SK-N-SH (cell line): ENCODE measurements around the gene P3R3URF. TPM values are rescaled to one million over a fixed set of nuclear protein-coding genes. Genes with fewer than 3 reads are reported as not detected.

Experiments used
- CTCF ChIA-PET: fragments of 300-600, 350-600 bp; formaldehyde crosslinking; extraction: SDS; loops from one replicate; lab custom pipeline; 2021; lab: Yijun Ruan, JAX
- POLR2A ChIA-PET: fragments of 350-600 bp; sonication (Branson Sonifier 250); formaldehyde crosslinking; extraction: SDS; loops from one replicate; lab custom pipeline; 2020; ENCODE audit warnings: antibody characterized with exemption, inconsistent platforms; lab: Yijun Ruan, JAX
- DNase-seq: peaks from one replicate; pipeline ENCODE4 v3.0.0; 2012
- H2AFZ ChIP-seq: fragments of 200-600 bp; sonication (generic); 2 replicates; pipeline ENCODE4 v1.8.1; 2016; ENCODE audit warnings: antibody characterized with exemption, mild to moderate bottlenecking, low read depth
- H3F3A ChIP-seq: fragments of 200-600 bp; sonication (generic); replicated peaks from 2 replicates; pipeline ENCODE3; 2016; ENCODE audit warnings: antibody characterized with exemption, mild to moderate bottlenecking; ENCODE audit not compliant: insufficient read depth
- H3K27ac ChIP-seq, 2 experiments: fragments of 200-500 bp in 1 of 2; fragments of 200-600 bp in 1 of 2; sonication (Bioruptor generic) in 1 of 2; sonication (generic), shearing (Covaris generic) in 1 of 2; 2 replicates each; pipeline versions ENCODE4 v1.5.1 to v1.6.1; 2014 to 2016; ENCODE audit warnings: low read depth in 2 of 2, inconsistent platforms in 1 of 2, low read length in 1 of 2, mild to moderate bottlenecking in 1 of 2, mixed read lengths in 1 of 2
- H3K27me3 ChIP-seq: fragments of 200-600 bp; sonication (generic), shearing (Covaris generic); 2 replicates; pipeline ENCODE4 v1.6.1; 2016; ENCODE audit warnings: mixed run types; ENCODE audit not compliant: insufficient read depth
- H3K36me3 ChIP-seq, 2 experiments: fragments of 200-500 bp in 1 of 2; fragments of 200-600 bp in 1 of 2; sonication (Bioruptor generic) in 1 of 2; sonication (generic) in 1 of 2; replicated peaks in 1 of 2; 2 replicates each; pipeline versions ENCODE3 to v1.5.1; 2014 to 2016; ENCODE audit warnings: low read length in 1 of 2, mild to moderate bottlenecking in 1 of 2; ENCODE audit not compliant: insufficient read depth in 2 of 2, control insufficient read depth in 1 of 2
- H3K4me1 ChIP-seq, 2 experiments: fragments of 200-500 bp in 1 of 2; fragments of 200-600 bp in 1 of 2; sonication (Bioruptor generic) in 1 of 2; sonication (generic), shearing (Covaris generic) in 1 of 2; 2 replicates each; pipeline versions ENCODE4 v1.5.1 to v1.6.1; 2014 to 2016; ENCODE audit warnings: low read depth in 1 of 2, low read length in 1 of 2, mixed run types in 1 of 2; ENCODE audit not compliant: insufficient read depth in 2 of 2, control insufficient read depth in 1 of 2
- H3K4me2 ChIP-seq: fragments of 200-600 bp; sonication (generic), shearing (Covaris generic); 2 replicates; pipeline ENCODE4 v1.6.1; 2017; ENCODE audit warnings: mixed run types
- H3K4me3 ChIP-seq, 2 experiments: fragments of 200-500 bp in 1 of 2; fragments of 200-600 bp in 1 of 2; sonication (Bioruptor generic) in 1 of 2; sonication (generic), shearing (Covaris generic) in 1 of 2; 2 replicates each; pipeline versions ENCODE4 v1.5.1 to v1.8.1; 2014 to 2016; ENCODE audit warnings: low read depth in 2 of 2, inconsistent platforms in 1 of 2, low read length in 1 of 2, mild to moderate bottlenecking in 1 of 2, mixed read lengths in 1 of 2, moderate library complexity in 1 of 2
- H3K79me2 ChIP-seq: fragments of 200-600 bp; sonication (generic); 2 replicates; pipeline ENCODE4 v1.8.1; 2017; ENCODE audit warnings: mild to moderate bottlenecking; ENCODE audit not compliant: insufficient read depth
- H3K9ac ChIP-seq: fragments of 200-600 bp; sonication (generic); 2 replicates; pipeline ENCODE4 v1.6.1; 2017; ENCODE audit warnings: mixed run types
- H3K9me2 ChIP-seq: fragments of 200-600 bp; sonication (generic); 2 replicates; pipeline ENCODE4 v1.6.1; 2017; ENCODE audit warnings: mixed run types
- H3K9me3 ChIP-seq: fragments of 200-600 bp; sonication (generic); 2 replicates; pipeline ENCODE4 v1.6.1; 2017; ENCODE audit warnings: mixed run types, mild to moderate bottlenecking, moderate library complexity
- H4K20me1 ChIP-seq: fragments of 200-600 bp; sonication (generic); 2 replicates; pipeline ENCODE4 v1.6.1; 2017; ENCODE audit warnings: mild to moderate bottlenecking, mixed run types; ENCODE audit not compliant: insufficient read depth
- CHD2 ChIP-seq: fragments of 150-350 bp; IDR thresholded peaks from 2 replicates; pipeline ENCODE4 v1.6.1; 2018; ENCODE audit warnings: low read length; ENCODE audit not compliant: partially characterized antibody
- EP300 ChIP-seq, 2 experiments: IDR thresholded peaks; 2 replicates each; pipeline versions ENCODE4 v1.4.0 to v1.6.1; 2012; ENCODE audit warnings: borderline replicate concordance in 1 of 2, low read depth in 1 of 2, low read length in 1 of 2
- EZH2phosphoT487 ChIP-seq: fragments of 200-600 bp; sonication (generic); IDR thresholded peaks from 2 replicates; pipeline ENCODE4 v1.6.1; 2017; ENCODE audit warnings: low read depth, mixed run types, mild to moderate bottlenecking, antibody characterized with exemption, moderate library complexity, borderline replicate concordance
- FOSL2 ChIP-seq: IDR thresholded peaks from 2 replicates; pipeline ENCODE4 v1.4.0; 2012; ENCODE audit warnings: low read depth, mild to moderate bottlenecking, moderate library complexity, borderline replicate concordance
- FOXM1 ChIP-seq: IDR thresholded peaks from 2 replicates; pipeline ENCODE4 v1.4.0; 2012; ENCODE audit warnings: low read depth, mild to moderate bottlenecking
- JUND ChIP-seq: IDR thresholded peaks from 2 replicates; pipeline ENCODE4 v1.4.0; 2012
- MEF2A ChIP-seq: IDR thresholded peaks from 2 replicates; pipeline ENCODE4 v1.4.0; 2012; ENCODE audit warnings: low read depth, borderline replicate concordance
- MXI1 ChIP-seq: IDR thresholded peaks from 2 replicates; pipeline ENCODE4 v1.6.1; 2012; ENCODE audit warnings: mild to moderate bottlenecking, low read depth, low read length, improper control_type of control experiment
- RCOR1 ChIP-seq: fragments of 150-350 bp; IDR thresholded peaks from 2 replicates; pipeline ENCODE4 v1.6.1; 2017; ENCODE audit warnings: antibody characterized with exemption, low read length
- REST ChIP-seq: IDR thresholded peaks from 2 replicates; pipeline ENCODE4 v1.6.1; 2012; ENCODE audit warnings: mild to moderate bottlenecking, low read depth, low read length, moderate library complexity
- RFX5 ChIP-seq: IDR thresholded peaks from 2 replicates; pipeline ENCODE4 v1.6.1; 2012; ENCODE audit warnings: mild to moderate bottlenecking, improper control_type of control experiment, low read length
- RXRA ChIP-seq: IDR thresholded peaks from 2 replicates; pipeline ENCODE4 v1.4.0; 2012; ENCODE audit warnings: low read depth, mild to moderate bottlenecking, borderline replicate concordance
- TCF12 ChIP-seq: IDR thresholded peaks from 2 replicates; pipeline ENCODE4 v1.4.0; 2012
- TEAD4 ChIP-seq: IDR thresholded peaks from 2 replicates; pipeline ENCODE4 v1.4.0; 2012; ENCODE audit warnings: mild to moderate bottlenecking, borderline replicate concordance; ENCODE audit not compliant: insufficient read depth
- USF2 ChIP-seq: fragments of 150-350 bp; IDR thresholded peaks from 2 replicates; pipeline ENCODE4 v1.6.1; 2017; ENCODE audit warnings: antibody characterized with exemption, low read length, low read depth, borderline replicate concordance
- WGBS: methylation state at CpG from one replicate; pipeline ENCODE4 v1.1.6; 2017; ENCODE audit warnings: low lambda C conversion rate; 5-methylcytosine and 5-hydroxymethylcytosine counted together
- polyA plus RNA-seq, 3 experiments: library from polyadenylated mRNA; depleted of rRNA; stranded (reverse); fragments of >200 nt; gene quantifications; 2 replicates each; pipeline ENCODE4 v1.2.3, GENCODE V29; 2012
- TF ChIP-seq, protein P1 (sequence below): fragments of 150-350 bp; IDR thresholded peaks from 2 replicates; pipeline ENCODE4 v1.6.1; 2016; ENCODE audit warnings: mild to moderate bottlenecking, low read depth, low read length
- TF ChIP-seq, protein P2 (sequence below): IDR thresholded peaks from 2 replicates; pipeline ENCODE4 v1.4.0; 2012; ENCODE audit warnings: low read depth, borderline replicate concordance

Gene P3R3URF
- polyA plus RNA-seq, 1 of the 3 experiments (the other 2 are of a cell fraction), result not detected

GRCh38 chr1:46197560-46197963 is 21.3 kb upstream of the P3R3URF start:
- Histone ChIP-seq H2AFZ (0 out of 2 replicates have a peak overlapping the region, but pooled peaks have one; percentile 74), H3K36me3 (peaks cover 5 to 41% of the 10 kb centered on the region in 2 experiments), H3F3A (peaks cover 8% of the 10 kb centered on the region), H3K4me1 (peaks cover 5 to 14% of the 10 kb centered on the region in 2 experiments; a peak in 2 of 4 replicates), H3K9me2 (no peaks in the 10 kb centered on the region), H3K9ac (peak overlapping the region; percentile 82), H3K4me2 (peak overlapping the region; percentile 81), H3K27me3 (no peaks in the 10 kb centered on the region), H3K9me3 (no peaks in the 10 kb centered on the region), H3K27ac (peak overlapping the region; percentile 45 to 75; a peak in 3 of 4 replicates), H3K79me2 (peaks cover 33% of the 10 kb centered on the region), H3K4me3 (peak overlapping the region; percentile 70 to 76), H4K20me1 (no peaks in the 10 kb centered on the region)
- WGBS, result 63% methylated on average over 5 of the region's 9 CpGs
- no peak for TF ChIP-seq TCF12
- TF ChIP-seq REST, result no peak
- TF ChIP-seq CHD2, result no peak
- TF ChIP-seq, protein P1, sequence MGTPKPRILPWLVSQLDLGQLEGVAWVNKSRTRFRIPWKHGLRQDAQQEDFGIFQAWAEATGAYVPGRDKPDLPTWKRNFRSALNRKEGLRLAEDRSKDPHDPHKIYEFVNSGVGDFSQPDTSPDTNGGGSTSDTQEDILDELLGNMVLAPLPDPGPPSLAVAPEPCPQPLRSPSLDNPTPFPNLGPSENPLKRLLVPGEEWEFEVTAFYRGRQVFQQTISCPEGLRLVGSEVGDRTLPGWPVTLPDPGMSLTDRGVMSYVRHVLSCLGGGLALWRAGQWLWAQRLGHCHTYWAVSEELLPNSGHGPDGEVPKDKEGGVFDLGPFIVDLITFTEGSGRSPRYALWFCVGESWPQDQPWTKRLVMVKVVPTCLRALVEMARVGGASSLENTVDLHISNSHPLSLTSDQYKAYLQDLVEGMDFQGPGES, result no peak
- no peak for TF ChIP-seq FOSL2
- no peak for TF ChIP-seq EP300 (IDR thresholded peaks at IDR 0.05; ENCODE audit: borderline replicate concordance in 1 of 2, low read depth in 1 of 2, low read length in 1 of 2)
- TF ChIP-seq RCOR1, result no peak
- no peak for TF ChIP-seq RFX5
- no peak for DNase-seq
- ChIA-PET POLR2A (interaction anchor here (1.4 kb wide), 1 partner anchor 65 kb away, joined by 4 read pairs; the partner anchor contains the start of gene PIK3R3), CTCF (interaction anchor here (1.2 to 3.5 kb wide), 4 partner anchors 10 to 161 kb away, joined by 3 to 15 read pairs (median 8); no protein-coding TSS in a partner anchor)

GRCh38 chr1:46196609-46197008 is 20.3 kb upstream of the P3R3URF start:
- Histone ChIP-seq H3K4me3 (no peak overlapping the region; a peak in 1 of 4 replicates), H4K20me1 (no peaks in the 10 kb centered on the region), H3F3A (peaks cover 8% of the 10 kb centered on the region), H3K36me3 (peaks cover 5 to 49% of the 10 kb centered on the region in 2 experiments), H3K27ac (no peak overlapping the region), H2AFZ (no peak overlapping the region), H3K9me2 (no peaks in the 10 kb centered on the region), H3K4me1 (peaks cover 5 to 14% of the 10 kb centered on the region in 2 experiments; a peak in 2 of 4 replicates), H3K4me2 (peak overlapping the region; percentile 81), H3K9me3 (no peaks in the 10 kb centered on the region), H3K79me2 (peaks cover 33% of the 10 kb centered on the region), H3K27me3 (no peaks in the 10 kb centered on the region), H3K9ac (peak overlapping the region; percentile 82)
- WGBS, result 96% methylated on average over 5 of the region's 9 CpGs
- DNase-seq, result no peak
- POLR2A ChIA-PET, result no interaction called here
- CTCF ChIA-PET, result interaction anchor here (0.6 to 3.1 kb wide), 2 partner anchors 160 to 1839 kb away, joined by 3 to 9 read pairs; no protein-coding TSS in a partner anchor
- no peak for TF ChIP-seq MXI1
- no peak for TF ChIP-seq EZH2phosphoT487
- TF ChIP-seq RXRA, result no peak
- TF ChIP-seq, protein P1, result no peak
- TF ChIP-seq USF2, result no peak
- TF ChIP-seq TEAD4, result no peak
- TF ChIP-seq CHD2, result no peak
- TF ChIP-seq, protein P2, sequence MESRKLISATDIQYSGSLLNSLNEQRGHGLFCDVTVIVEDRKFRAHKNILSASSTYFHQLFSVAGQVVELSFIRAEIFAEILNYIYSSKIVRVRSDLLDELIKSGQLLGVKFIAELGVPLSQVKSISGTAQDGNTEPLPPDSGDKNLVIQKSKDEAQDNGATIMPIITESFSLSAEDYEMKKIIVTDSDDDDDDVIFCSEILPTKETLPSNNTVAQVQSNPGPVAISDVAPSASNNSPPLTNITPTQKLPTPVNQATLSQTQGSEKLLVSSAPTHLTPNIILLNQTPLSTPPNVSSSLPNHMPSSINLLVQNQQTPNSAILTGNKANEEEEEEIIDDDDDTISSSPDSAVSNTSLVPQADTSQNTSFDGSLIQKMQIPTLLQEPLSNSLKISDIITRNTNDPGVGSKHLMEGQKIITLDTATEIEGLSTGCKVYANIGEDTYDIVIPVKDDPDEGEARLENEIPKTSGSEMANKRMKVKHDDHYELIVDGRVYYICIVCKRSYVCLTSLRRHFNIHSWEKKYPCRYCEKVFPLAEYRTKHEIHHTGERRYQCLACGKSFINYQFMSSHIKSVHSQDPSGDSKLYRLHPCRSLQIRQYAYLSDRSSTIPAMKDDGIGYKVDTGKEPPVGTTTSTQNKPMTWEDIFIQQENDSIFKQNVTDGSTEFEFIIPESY, result no peak
- TF ChIP-seq RCOR1, result no peak
- no peak for TF ChIP-seq JUND
- no peak for TF ChIP-seq FOXM1
- TF ChIP-seq MEF2A, result no peak
- TF ChIP-seq FOSL2, result no peak
